Left ventricle myocardium inferior (tissue), 1 donor: ENCODE data around the gene ABR. TPM values are rescaled to one million over a fixed set of nuclear protein-coding genes. Genes with fewer than 3 reads are reported as not detected.

Experiments used
- DNase-seq: peaks from one replicate; pipeline ENCODE4 v3.0.0-alpha.2; 2020
- H3K27ac ChIP-seq: fragments of 200-600 bp; replicated peaks from 2 replicates; pipeline ENCODE4 v1.8.0; 2021
- H3K27me3 ChIP-seq: fragments of 200-600 bp; 2 replicates; pipeline ENCODE4 v1.8.0; 2021; ENCODE audit warnings: low read depth
- H3K36me3 ChIP-seq: fragments of 200-600 bp; 2 replicates; pipeline ENCODE4 v1.8.0; 2021
- H3K4me1 ChIP-seq: fragments of 200-600 bp; 2 replicates; pipeline ENCODE4 v1.8.0; 2021
- H3K4me3 ChIP-seq: fragments of 200-600 bp; 2 replicates; pipeline ENCODE4 v1.8.0; 2021; ENCODE audit warnings: mild to moderate bottlenecking, moderate library complexity
- H3K9me3 ChIP-seq: fragments of 200-600 bp; replicated peaks from 2 replicates; pipeline ENCODE4 v1.8.0; 2021
- intact Hi-C: fragments of 100-400 bp; cut with micrococcal nuclease; formaldehyde crosslinking; loops from one replicate; pipeline ENCODE4 v1.11.0; 2022
- total RNA-seq: library from RNA; stranded (reverse); fragmentation: NEBNext Ultra II Directional; extraction: Animal tissue kit (Norgen Biotek cat#: 25700); gene quantifications from one replicate; pipeline ENCODE4 v1.2.1, GENCODE V29; 2021
- TF ChIP-seq, protein P1 (sequence below): fragments of 200-600 bp; IDR thresholded peaks from 2 replicates; pipeline ENCODE4 v1.8.0; 2021; ENCODE audit warnings: antibody characterized with exemption, mild to moderate bottlenecking, borderline replicate concordance
- donor health status: DM: no; HTN: yes; CAD: no; lungs with severe emphysema.

Gene ABR
- total RNA-seq, 1 donor from 2014 or later, result 170 TPM

DNA sequence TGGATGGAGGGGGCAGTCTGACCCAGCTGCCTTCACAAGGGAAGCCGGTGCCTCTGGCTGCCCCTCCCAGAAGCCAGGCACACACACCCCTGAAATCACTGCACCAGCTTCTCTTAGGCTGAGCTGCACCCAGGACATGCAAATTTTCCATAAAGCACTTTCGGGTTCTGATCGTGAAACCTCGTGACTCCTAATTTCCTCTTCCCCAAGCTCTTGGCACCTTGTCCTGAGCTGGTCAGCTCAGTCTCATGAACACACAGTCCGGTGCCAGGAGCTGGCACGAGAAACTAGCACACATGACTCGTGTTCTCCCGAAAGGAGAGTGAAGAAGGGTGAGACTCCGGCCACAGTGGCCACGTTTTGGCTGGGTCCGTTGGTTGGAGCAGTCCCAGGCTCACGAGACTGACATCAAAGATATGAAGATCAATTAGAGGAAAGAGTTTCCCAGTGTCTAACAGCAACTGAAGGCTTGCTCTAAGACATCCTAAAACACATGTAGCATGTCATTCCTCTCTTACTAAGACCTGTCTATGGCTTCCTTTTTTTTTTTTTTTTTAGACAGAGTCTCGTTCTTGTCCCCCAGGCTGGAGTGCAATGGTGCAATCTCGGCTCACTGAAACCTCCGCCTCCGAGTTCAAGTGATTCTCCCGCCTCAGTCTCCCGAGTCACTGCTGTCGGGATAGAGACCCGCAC is 9.2 kb upstream of the ABR start:
- Histone ChIP-seq H3K27me3 (no peaks in the 10 kb centered on the region), H3K4me3 (peak overlapping the region; percentile 11), H3K9me3 (no peaks in the 10 kb centered on the region), H3K27ac (peak overlapping the region; percentile 69), H3K4me1 (peaks cover 57% of the 10 kb centered on the region), H3K36me3 (no peaks in the 10 kb centered on the region)
- TF ChIP-seq, protein P1, sequence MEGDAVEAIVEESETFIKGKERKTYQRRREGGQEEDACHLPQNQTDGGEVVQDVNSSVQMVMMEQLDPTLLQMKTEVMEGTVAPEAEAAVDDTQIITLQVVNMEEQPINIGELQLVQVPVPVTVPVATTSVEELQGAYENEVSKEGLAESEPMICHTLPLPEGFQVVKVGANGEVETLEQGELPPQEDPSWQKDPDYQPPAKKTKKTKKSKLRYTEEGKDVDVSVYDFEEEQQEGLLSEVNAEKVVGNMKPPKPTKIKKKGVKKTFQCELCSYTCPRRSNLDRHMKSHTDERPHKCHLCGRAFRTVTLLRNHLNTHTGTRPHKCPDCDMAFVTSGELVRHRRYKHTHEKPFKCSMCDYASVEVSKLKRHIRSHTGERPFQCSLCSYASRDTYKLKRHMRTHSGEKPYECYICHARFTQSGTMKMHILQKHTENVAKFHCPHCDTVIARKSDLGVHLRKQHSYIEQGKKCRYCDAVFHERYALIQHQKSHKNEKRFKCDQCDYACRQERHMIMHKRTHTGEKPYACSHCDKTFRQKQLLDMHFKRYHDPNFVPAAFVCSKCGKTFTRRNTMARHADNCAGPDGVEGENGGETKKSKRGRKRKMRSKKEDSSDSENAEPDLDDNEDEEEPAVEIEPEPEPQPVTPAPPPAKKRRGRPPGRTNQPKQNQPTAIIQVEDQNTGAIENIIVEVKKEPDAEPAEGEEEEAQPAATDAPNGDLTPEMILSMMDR, result no peak
- DNase-seq, result peak; percentile 81
- intact Hi-C loops, result no loop called here

DNA sequence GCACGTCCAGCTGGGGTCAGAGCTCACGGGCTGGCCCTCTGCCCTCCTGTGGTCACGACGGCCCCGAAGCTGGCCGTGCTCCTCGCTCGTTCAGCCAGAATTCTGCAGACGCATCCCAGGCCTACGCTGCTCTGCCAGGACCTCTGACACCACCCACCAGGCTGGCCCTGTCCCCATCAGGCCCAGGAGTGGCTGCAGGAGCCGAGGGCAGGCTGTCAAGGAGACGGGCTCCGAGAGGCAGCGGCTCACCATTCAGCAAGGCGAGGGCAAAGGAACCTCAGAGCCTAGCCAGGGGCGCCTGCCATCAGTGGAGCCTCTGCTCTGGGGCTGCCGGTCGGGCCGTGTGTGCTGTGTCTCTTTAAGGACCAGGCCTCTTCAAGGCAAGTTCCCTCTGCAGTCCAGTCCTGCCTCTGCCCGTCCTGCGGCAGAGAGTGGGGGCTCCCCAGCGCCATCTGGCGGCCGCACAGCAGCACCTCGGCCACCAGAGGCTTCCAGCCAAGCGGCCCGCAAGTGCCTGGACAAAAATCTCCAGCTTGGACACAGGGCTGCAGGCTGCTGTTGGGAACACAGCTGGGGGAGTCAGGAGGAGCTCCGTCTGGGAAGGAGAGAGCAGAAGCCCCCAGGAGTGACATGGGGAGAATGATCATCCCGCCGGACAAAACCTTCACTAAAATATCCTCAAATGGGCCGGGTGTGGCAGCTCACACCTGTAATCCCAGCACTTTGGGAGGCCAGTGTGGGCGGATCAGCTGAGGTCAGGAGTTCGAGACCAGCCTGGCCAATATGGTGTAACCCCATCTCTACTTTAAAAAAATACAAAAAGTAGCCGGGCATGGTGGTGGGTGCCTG is 7.4 kb upstream of the ABR start:
- TF ChIP-seq, protein P1, result peak; percentile 99
- peak overlapping the region; percentile 63 for H3K4me3 ChIP-seq
- intact Hi-C loops, result loop anchor here (2.0 kb wide), 1 partner anchor 64 kb away; no protein-coding TSS in a partner anchor
- DNase-seq, result peak; percentile 86
- peaks cover 75% of the 10 kb centered on the region for H3K4me1 ChIP-seq
- H3K9me3 ChIP-seq, result no peaks in the 10 kb centered on the region
- peak overlapping the region; percentile 92 for H3K27ac ChIP-seq
- no peaks in the 10 kb centered on the region for H3K27me3 ChIP-seq
- H3K36me3 ChIP-seq, result no peaks in the 10 kb centered on the region

DNA sequence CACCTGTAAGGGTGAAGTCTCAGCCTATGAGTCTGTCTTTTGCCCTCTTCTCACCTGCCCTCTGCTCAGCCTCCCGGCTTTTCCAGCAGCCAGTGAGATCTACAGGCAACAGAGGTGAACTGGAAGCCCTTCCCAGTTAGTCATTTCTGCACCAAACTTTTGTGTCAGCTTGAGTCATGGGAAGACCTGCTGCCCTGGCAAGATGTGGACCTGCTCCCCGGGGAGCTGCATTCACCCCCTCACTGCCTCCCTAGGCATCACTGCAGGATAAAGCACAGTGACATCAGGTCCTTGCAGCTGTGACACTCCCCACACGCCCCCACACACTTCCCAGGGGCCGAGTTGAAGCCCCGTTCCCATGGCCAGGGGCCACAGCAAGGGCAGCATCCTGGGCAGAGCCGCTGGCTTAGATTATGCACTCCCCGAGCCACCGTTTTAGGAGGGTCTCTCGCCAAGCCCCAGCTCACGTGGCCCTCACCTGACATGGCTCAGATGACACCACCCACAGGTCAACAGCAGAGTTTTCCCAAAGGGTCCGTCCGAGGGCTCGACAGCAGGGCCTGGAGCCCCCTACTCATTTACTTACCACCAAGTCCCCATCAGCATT is 6.5 kb upstream of the ABR start:
- no peak for DNase-seq
- intact Hi-C loops, result loop anchor here (2.0 kb wide), 1 partner anchor 64 kb away; no protein-coding TSS in a partner anchor

DNA sequence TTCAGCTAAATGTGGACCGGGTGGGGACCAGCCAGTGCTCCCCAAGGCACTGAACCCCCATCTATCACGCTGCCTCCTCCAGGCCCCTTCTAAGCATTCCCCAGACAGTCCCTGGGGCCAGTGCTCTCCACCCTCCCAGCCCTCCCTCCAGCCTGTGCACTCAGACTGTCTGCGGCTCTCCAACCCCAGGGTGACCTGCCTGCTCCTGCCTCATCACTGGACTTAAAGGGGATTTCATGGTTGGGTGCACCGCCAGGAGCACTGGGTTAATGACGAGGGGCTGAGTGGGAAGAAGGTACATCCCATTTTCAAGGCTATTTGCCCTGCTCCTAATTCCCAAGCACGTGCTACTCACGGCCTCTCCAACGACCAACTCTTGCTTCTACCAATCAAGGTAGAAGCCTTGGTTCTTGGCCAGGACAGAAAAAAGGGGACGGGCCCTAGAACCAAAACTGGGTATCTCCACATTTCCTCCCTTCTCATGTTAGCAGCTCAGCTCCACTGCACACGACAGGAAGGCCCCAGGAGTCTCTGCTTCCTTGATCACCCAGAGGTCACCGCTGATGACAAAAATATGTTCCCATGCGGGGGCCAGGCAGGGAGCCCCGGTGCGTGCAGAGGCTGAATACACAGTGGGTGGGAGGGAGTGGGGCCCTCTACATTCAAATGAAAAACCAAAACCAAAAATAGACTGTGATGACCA is 3.5 kb upstream of the ABR start:
- Histone ChIP-seq H3K4me1 (peaks cover 96% of the 10 kb centered on the region), H3K27ac (peak overlapping the region; percentile 44), H3K36me3 (no peaks in the 10 kb centered on the region), H3K9me3 (no peaks in the 10 kb centered on the region), H3K4me3 (no peak overlapping the region), H3K27me3 (no peaks in the 10 kb centered on the region)
- intact Hi-C loops, result no loop called here
- DNase-seq, result no peak
- TF ChIP-seq, protein P1, result no peak

More for the DNA sequence above, 6.5 kb upstream of the ABR start:
- Histone ChIP-seq H3K27ac (peak overlapping the region; percentile 92), H3K4me3 (peak overlapping the region; percentile 63), H3K27me3 (no peaks in the 10 kb centered on the region), H3K9me3 (no peaks in the 10 kb centered on the region), H3K36me3 (no peaks in the 10 kb centered on the region), H3K4me1 (peaks cover 82% of the 10 kb centered on the region)
- TF ChIP-seq, protein P1, result no peak

DNA sequence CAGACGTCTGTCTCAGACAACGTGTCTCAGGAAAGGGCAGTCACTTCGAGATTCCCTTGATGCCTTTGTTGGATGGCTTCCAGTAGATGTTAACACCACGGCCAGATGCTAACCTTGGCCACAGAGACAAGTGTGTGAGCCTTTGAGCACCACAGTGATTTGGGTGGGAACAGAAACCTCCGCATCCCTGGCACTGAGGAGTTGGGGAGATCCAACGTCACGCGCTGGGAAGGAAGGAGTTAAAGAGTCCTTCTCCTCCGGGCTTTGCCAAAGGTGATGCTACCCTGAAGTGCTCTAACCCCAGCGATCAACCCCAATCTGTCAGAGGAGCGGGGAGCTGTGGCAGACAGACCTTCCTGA is 3.0 kb upstream of the ABR start:
- Histone ChIP-seq H3K4me1 (peaks cover 96% of the 10 kb centered on the region), H3K27ac (peak overlapping the region; percentile 44), H3K36me3 (no peaks in the 10 kb centered on the region), H3K4me3 (no peak overlapping the region), H3K9me3 (no peaks in the 10 kb centered on the region), H3K27me3 (no peaks in the 10 kb centered on the region)
- TF ChIP-seq, protein P1, result no peak
- no peak for DNase-seq
- intact Hi-C loops, result no loop called here
